COLO668 (cell line): Measurements from ENCODE around the gene SIN3B.
"Not testable (repeated sequence)": the region's sequence is repeated elsewhere in the genome, so short reads cannot be mapped to it uniquely, and the experiment has no call there.

ENCODE experiments used
- DNase-seq: peaks from one replicate; lab custom pipeline; 2025; ENCODE audit not compliant: unreplicated experiment; lab: John Stamatoyannopoulos, UW

The SIN3B gene

GRCh38 chr19:16862826-16863415 lies 33.7 kb downstream of the SIN3B start:
- DNase-seq, result no peak

GRCh38 chr19:16867211-16867610 lies 38.0 kb downstream of the SIN3B start:
- DNase-seq, result no peak

DNA sequence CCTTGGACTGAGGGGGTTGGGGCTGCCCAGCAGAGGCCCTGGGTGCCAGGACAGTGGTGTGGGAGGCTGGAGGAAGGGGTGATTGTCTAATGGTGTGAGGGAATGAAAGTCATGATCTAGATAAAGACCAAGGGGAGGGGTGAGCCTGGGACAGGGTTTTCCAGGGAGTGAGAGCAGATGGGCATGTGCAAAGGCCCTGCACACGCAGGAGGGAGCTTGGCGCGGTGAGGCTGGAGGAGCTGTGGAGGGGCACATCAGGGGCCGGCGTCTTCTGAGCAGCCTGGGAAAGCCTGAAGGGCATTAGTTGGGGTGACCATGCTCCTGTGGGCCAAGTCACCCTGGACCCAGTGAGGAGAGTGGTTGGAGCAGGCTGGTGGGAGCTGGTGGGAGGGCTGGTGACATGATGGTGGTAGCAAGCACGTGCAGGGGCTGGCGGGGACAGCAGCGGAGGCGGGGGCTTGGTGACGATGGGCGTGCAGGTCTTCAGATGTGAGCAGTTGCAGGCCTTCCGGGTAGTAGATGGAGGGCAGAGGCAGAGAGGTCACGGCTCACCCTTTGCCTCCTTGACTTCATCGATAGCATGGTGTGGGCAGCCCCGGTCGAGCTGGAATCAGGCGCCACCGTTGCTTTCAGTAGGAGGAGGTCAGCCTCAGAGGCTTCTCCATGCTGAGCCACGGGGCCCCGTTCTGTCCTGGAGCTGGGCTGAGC lies 39.4 kb downstream of the SIN3B start:
- DNase-seq, result no peak

DNA sequence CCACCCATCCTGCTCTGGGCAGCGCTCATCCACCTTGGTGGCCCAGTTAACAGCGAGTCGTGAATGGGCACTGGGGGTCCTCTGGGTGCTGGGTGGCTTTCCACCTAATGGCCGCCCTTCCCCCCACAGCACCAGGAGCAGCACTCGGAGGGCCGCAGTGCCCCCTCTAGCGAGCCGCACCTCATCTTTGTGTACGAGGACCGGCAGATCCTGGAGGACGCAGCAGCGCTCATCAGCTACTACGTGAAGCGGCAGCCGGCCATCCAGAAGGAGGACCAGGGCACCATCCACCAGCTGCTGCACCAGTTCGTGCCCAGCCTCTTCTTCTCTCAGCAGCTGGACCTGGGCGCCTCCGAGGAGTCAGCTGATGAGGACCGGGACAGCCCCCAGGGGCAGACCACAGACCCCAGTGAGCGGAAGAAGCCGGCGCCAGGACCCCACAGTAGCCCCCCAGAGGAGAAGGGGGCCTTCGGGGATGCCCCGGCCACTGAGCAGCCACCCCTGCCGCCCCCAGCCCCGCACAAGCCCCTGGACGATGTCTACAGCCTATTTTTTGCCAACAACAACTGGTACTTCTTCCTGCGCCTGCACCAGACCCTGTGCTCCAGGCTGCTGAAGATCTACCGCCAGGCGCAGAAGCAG lies 40.3 kb downstream of the SIN3B start:
- DNase-seq, result no peak

- no peak for DNase-seq
Observed at GRCh38 chr19:16871871-16872270, 42.7 kb downstream of the SIN3B start.

- no peak for DNase-seq
Observed at GRCh38 chr19:16872728-16873127, 43.5 kb downstream of the SIN3B start.

- no peak for DNase-seq
Observed at GRCh38 chr19:16873594-16873993, 44.4 kb downstream of the SIN3B start.

DNA sequence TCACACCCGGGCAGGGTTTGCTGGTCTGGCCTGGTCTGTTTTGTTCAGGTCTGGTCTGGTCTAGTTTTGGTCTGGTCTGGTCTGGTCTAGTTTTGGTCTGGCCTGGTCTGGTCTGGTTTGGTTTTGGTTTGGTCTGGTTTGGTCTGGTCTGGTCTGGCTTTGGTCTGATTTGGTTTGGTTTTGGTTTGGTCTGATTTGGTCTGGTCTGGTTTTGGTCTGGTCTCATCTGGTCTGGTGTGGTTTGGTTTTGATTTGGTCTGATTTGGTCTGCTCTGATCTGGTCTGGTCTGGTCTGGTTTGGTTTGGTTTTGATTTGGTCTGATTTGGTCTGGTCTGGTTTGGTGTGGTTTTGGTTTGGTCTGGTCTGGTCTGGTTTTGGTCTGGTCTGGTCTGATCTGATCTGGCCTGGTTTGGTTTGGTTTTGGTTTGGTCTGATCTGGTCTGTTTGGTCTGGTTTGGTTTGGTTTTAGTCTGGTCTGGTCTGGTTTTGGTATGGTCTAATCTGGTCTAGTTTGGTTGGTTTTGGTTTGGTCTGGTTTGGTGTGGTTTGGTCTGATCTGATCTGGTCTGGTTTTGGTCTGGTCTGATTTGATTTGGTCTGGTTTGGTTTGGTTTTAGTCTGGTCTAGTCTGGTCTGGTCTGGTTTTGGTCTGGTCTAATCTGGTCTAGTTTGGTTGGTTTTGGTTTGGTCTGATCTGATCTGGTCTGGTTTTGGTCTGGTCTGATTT lies 45.2 kb downstream of the SIN3B start:
- DNase-seq, result no peak

DNA sequence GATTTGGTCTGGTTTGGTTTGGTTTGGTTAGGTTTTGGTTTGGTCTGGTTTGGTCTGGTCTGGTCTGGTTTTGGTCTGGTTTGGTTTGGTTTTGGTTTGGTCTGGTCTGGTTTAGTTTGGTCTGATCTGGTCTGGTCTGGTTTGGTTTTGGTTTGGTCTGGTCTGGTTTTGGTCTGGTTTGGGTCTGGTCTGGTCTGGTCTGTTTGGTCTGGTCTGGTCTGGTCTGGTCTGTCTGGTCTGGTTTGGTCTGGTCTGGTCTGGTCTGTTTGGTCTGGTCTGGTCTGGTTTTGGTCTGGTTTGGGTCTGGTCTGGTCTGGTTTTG lies 45.7 kb downstream of the SIN3B start:
- not testable (repeated sequence) for DNase-seq

DNA sequence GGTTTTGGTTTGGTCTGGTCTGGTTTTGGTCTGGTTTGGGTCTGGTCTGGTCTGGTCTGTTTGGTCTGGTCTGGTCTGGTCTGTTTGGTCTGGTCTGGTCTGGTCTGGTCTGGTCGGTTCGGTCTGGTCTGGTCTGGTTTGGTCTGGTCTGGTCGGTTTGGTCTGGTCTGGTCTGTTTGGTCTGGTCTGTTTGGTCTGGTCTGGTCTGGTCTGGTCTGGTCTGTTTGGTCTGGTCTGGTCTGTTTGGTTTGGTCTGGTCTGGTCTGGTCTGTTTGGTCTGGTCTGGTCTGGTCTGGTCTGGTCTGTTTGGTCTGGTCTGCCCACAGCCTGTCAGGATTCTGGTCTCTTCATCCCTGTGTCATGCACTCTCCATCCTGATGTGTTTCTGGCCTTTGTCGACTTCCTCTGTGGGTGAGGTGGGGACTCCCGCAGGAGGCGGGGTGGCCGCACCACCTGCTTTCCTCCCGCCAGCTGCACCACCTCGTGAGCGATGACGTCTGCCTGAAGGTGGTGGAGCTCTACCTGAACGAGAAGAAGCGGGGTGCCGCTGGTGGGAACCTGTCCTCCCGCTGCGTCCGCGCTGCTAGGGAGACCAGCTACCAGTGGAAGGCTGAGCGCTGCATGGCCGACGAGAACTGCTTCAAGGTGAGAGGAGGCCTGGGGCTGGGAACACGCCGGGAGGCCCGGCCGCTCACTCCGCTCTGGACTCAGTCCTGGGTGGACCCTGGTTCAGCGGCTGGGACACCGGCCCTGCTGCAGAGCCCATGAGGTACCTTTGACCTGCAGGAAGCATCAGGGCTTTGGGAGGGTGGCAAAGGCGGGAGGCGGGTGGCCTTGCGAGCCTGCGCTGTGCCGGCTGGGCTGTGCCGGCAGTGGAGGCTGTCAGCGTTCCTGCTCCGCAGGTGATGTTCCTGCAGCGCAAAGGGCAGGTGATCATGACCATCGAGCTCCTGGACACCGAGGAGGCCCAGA lies 46.7 kb downstream of the SIN3B start:
- DNase-seq, result no peak

DNA sequence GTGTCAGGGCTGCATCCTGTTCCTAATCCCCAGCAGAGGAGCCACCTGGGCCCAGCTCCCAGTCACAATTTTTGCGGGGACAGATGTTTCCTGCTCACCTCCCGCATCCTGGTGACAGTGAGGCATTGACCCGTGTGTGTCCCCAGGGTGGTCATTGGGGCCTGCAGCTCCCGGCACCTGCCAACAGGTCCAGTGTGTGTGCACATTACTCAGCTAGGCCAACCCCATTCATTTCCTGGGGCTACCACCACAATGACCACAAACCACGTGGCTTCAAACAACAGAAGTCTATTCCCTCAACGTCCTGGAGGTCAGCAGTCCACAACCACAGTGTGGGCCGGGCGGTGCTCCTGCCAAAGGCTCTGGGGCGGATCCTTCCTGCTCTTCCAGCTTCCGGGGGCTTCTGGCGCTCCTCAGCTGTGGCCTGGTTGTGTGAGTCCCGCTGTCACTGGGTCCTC lies 47.7 kb downstream of the SIN3B start:
- DNase-seq, result no peak

- no peak for DNase-seq
Observed at GRCh38 chr19:16877581-16877980, 48.4 kb downstream of the SIN3B start.

DNA sequence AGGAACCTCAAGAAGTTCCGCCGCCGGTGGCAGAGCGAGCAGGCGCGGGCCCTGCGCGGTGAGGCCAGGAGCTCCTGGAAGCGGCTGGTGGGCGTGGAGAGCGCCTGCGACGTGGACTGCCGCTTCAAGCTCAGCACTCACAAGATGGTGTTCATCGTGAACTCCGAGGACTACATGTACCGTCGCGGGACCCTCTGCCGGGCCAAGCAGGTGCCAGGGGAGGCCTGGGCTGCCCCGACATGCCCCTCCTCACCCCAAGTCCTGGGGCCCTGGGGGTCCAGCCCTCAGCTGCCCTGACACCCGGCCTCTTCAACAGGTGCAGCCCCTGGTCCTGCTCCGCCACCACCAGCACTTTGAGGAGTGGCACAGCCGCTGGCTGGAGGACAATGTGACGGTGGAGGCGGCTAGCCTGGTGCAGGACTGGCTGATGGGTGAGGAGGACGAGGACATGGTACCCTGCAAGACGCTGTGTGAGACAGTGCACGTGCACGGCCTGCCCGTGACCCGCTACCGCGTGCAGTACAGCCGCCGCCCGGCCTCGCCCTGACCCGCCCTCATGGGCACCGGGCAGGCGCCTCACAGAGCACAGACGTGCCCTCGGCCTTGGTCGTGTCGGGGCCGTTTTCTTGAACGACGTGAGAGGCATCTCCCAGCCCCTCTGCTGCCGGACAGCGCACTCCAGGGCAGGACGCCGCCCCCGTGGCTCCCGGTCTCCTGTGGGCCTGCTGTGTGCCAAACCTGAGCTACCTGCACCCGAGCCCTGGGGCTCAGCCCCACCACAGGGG lies 49.2 kb downstream of the SIN3B start:
- DNase-seq, result no peak

DNA sequence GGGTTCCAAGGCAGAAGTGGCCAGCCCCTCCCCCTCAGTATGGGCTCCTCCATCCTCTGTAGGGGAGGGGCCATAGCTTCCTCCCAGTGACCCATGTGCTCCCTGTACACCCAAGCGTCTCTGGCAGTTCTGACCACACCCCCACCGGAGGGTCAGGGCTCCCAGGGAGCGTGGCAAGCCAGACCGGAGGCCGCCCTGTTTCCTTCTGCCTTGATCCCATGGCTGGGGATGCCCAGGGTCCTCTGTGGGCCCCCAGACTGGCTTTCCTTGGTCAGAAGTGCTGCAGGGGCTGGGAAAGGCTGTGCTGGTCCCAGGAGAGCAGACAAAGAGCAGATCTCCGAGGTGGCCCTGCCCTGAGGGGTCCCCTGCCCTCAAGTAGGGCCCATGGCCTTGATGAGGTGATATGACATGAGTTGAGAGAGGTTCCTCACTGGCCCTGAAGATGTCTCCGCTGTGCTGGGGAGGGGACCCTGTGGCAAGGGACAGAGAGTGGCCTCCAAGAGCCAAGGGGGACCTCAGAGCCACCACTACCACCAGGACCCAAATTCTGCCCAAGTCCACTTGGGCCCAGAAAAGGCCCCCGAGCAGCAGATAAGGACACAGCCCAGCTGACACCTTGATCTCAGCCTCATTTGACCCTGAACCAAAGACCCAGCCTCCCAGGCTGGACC lies 51.8 kb downstream of the SIN3B start:
- no peak for DNase-seq

GRCh38 chr19:16882146-16882545 lies 52.9 kb downstream of the SIN3B start:
- DNase-seq, result no peak

DNA sequence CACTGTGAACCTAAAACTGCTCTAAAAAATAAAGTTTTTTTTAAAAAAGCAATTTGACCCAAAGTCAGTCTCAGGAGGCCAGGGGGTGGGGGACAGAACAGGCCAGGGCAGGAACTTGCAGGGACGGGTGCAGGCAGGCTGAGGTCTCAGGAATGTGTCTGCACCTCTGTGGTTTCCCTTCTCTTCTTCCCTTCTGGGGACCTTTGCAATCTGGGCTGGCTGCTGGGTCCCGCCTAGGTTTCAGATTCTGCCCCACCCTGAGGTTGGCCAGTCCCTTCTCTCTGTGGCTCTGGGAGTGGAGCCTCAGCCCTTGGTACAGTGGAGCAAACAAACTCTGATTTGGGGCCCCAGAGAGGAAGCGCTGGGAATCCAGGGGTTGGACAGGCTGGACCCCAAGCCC lies 54.3 kb downstream of the SIN3B start:
- DNase-seq, result no peak

DNA sequence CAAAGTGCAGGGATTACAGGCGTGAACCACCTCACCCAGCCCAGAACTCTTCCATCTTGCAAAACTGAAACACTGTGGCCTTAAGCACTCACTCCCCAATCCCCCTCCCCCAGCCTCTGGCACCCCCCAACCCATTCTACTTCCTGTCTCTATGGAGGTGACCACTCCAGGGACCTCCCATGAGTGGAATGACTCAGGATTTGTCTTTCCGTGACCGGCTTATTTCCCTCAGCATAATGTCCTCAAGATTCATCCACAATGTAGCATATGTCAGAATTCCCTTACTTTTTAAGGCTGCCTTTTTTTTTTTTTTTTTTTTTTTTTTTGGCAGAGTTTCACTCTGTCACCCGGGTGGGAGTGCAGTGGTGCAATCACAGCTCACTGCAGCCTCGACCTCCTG lies 56.0 kb downstream of the SIN3B start:
- no peak for DNase-seq

DNA sequence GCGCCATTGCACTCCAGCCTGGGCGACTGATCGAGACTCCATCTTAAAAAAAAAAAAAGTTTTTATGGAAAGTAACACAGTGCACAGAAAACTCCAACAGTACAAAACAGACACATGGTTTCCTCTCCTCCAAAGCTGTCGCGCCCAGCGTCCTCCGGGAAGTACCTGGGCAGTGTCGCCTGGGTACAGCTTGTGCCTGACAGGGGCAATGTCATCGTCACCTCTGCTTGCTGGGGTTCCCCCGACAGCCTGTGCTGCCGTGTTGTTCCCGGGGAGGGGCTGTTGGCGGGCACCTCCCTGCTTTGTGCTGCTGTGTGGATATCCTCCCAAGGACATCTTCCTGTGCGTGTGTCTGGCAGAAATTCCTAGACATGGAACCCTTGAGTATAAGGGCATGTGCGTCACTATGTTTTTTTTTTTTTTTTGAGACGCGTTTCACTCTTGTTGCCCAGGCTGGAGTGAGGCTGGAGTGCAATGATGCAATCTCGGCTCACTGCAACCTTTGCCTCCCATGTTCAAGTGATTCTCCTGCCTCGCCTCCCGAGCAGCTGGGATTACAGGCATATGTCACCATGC lies 57.2 kb downstream of the SIN3B start:
- DNase-seq, result no peak
